WTC11 (cell line): ENCODE results near the gene FAM9B. TPM values are rescaled to one million over a fixed set of nuclear protein-coding genes. Genes with fewer than 3 reads are reported as not detected.

ENCODE experiments used
- ATAC-seq: fragments of 200-7000 bp; cut with Tn5 transposase; 2 replicates; pipeline ENCODE4 v1.10.0; 2021; ENCODE audit warnings: mild to moderate bottlenecking, moderate library complexity
- CTCF ChIA-PET: fragments of 300-600 bp; sonication (Branson Sonifier 250); formaldehyde crosslinking; loops from one replicate; lab custom pipeline; 2021; ENCODE audit warnings: antibody characterized with exemption; lab: Charles Lee
- POLR2A ChIA-PET: fragments of 350-600 bp; sonication (Branson Sonifier 250); formaldehyde crosslinking; loops from one replicate; lab custom pipeline; 2021; ENCODE audit warnings: antibody characterized with exemption; lab: Charles Lee
- DNase-seq: peaks from one replicate; pipeline ENCODE4 v3.0.0; 2021; ENCODE audit warnings: low spot score
- H3K27ac Mint-ChIP-seq: 2 replicates; pipeline ENCODE4 v1.8.0; 2021; ENCODE audit warnings: mixed read lengths
- H3K27me3 Mint-ChIP-seq: 2 replicates; pipeline ENCODE4 v1.8.0; 2021; ENCODE audit warnings: low read depth, mild to moderate bottlenecking, moderate library complexity, mixed read lengths
- H3K36me3 Mint-ChIP-seq: 2 replicates; pipeline ENCODE4 v1.8.0; 2021; ENCODE audit warnings: mixed read lengths
- H3K4me1 Mint-ChIP-seq: 2 replicates; pipeline ENCODE4 v1.8.0; 2022; ENCODE audit warnings: mixed read lengths
- H3K4me3 Mint-ChIP-seq: 2 replicates; pipeline ENCODE4 v1.8.0; 2021; ENCODE audit warnings: mild to moderate bottlenecking, moderate library complexity, mixed read lengths
- H3K9me3 Mint-ChIP-seq: 2 replicates; pipeline ENCODE4 v1.8.0; 2021; ENCODE audit warnings: mixed read lengths
- AR ChIP-seq: fragments of 250-450 bp; sonication (Bioruptor Pico); IDR thresholded peaks from 2 replicates; pipeline ENCODE4 v1.9.0; 2021; ENCODE audit warnings: mild to moderate bottlenecking
- ARID4B ChIP-seq: sonication (generic); formaldehyde crosslinking; IDR thresholded peaks from 2 replicates; pipeline ENCODE4 v1.8.0; 2023; ENCODE audit warnings: missing genetic modification reagents, mild to moderate bottlenecking, borderline replicate concordance
- ATF1 ChIP-seq: sonication (generic); formaldehyde crosslinking; IDR thresholded peaks from 2 replicates; pipeline ENCODE4 v1.8.1; 2023; ENCODE audit warnings: mild to moderate bottlenecking, moderate library complexity, missing genetic modification reagents
- ATF6 ChIP-seq: sonication (generic); formaldehyde crosslinking; IDR thresholded peaks from 2 replicates; pipeline ENCODE4 v1.8.1; 2023; ENCODE audit warnings: mild to moderate bottlenecking, missing genetic modification reagents
- CTCF ChIP-seq: fragments of 200-600 bp; IDR thresholded peaks from 2 replicates; pipeline ENCODE4 v1.8.0; 2022; ENCODE audit warnings: antibody characterized with exemption
- E2F1 ChIP-seq: sonication (generic); formaldehyde crosslinking; IDR thresholded peaks from 2 replicates; pipeline ENCODE4 v1.8.0; 2022; ENCODE audit warnings: mild to moderate bottlenecking, missing genetic modification reagents
- ELF4 ChIP-seq: sonication (generic); formaldehyde crosslinking; IDR thresholded peaks from 2 replicates; pipeline ENCODE4 v1.8.1; 2022; ENCODE audit warnings: low read depth, mild to moderate bottlenecking, moderate library complexity, missing genetic modification reagents
- EMX1 ChIP-seq: fragments of 250-450 bp; sonication (Bioruptor Pico); IDR thresholded peaks from 2 replicates; pipeline ENCODE4 v1.8.0; 2021; ENCODE audit warnings: mild to moderate bottlenecking
- ERG ChIP-seq: fragments of 250-450 bp; sonication (Bioruptor Pico); IDR thresholded peaks from 2 replicates; pipeline ENCODE4 v1.8.0; 2021; ENCODE audit warnings: mild to moderate bottlenecking
- ESRRA ChIP-seq: sonication (generic); formaldehyde crosslinking; IDR thresholded peaks from 2 replicates; pipeline ENCODE4 v1.8.1; 2022; ENCODE audit warnings: mild to moderate bottlenecking, missing genetic modification reagents, borderline replicate concordance
- ETV6 ChIP-seq: sonication (generic); formaldehyde crosslinking; IDR thresholded peaks from 2 replicates; pipeline ENCODE4 v1.8.1; 2022; ENCODE audit warnings: mild to moderate bottlenecking, missing genetic modification reagents
- FOXJ3 ChIP-seq: sonication (generic); formaldehyde crosslinking; IDR thresholded peaks from 2 replicates; pipeline ENCODE4 v1.9.0; 2021; ENCODE audit warnings: missing genetic modification reagents, mild to moderate bottlenecking, borderline replicate concordance
- HMGA2 ChIP-seq: fragments of 250-450 bp; sonication (Bioruptor Pico); IDR thresholded peaks from 2 replicates; pipeline ENCODE4 v1.4.0; 2021; ENCODE audit warnings: mild to moderate bottlenecking, moderate library complexity
- HMGXB4 ChIP-seq: sonication (generic); formaldehyde crosslinking; IDR thresholded peaks from 2 replicates; pipeline ENCODE4 v1.8.1; 2023; ENCODE audit warnings: mild to moderate bottlenecking, moderate library complexity, missing genetic modification reagents
- IRF2 ChIP-seq: sonication (generic); formaldehyde crosslinking; IDR thresholded peaks from 2 replicates; pipeline ENCODE4 v1.8.0; 2022; ENCODE audit warnings: low read depth, missing genetic modification reagents, borderline replicate concordance
- MXD4 ChIP-seq: fragments of 250-450 bp; sonication (Bioruptor Pico); IDR thresholded peaks from 2 replicates; pipeline ENCODE4 v1.8.0; 2021; ENCODE audit warnings: mild to moderate bottlenecking, moderate library complexity, borderline replicate concordance
- MYBL2 ChIP-seq: sonication (generic); formaldehyde crosslinking; IDR thresholded peaks from 2 replicates; pipeline ENCODE4 v1.8.1; 2023; ENCODE audit warnings: mild to moderate bottlenecking, moderate library complexity, missing genetic modification reagents
- SOX15 ChIP-seq: fragments of 250-450 bp; sonication (Bioruptor Pico); IDR thresholded peaks from 2 replicates; pipeline ENCODE4 v1.9.0; 2021; ENCODE audit warnings: mild to moderate bottlenecking
- ZNF121 ChIP-seq: sonication (generic); formaldehyde crosslinking; IDR thresholded peaks from 2 replicates; pipeline ENCODE4 v1.8.0; 2023; ENCODE audit warnings: missing genetic modification reagents
- ZNF416 ChIP-seq: fragments of 250-450 bp; sonication (Bioruptor Pico); IDR thresholded peaks from 2 replicates; pipeline ENCODE4 v1.9.0; 2021; ENCODE audit warnings: mild to moderate bottlenecking, inconsistent platforms
- total RNA-seq: library from RNA; stranded (reverse); gene quantifications from 3 replicates; pipeline ENCODE4 v1.2.3, GENCODE V29; 2021

The FAM9B gene
- total RNA-seq, 1 experiment from 2014 or later, result not detected

- TF ChIP-seq ARID4B (CRISPR knock-in tag) (no peak), HMGA2 (no peak), E2F1 (CRISPR knock-in tag) (no peak), FOXJ3 (CRISPR knock-in tag) (no peak), SOX15 (CRISPR knock-in tag) (no peak), CTCF (no peak), IRF2 (no peak), ETV6 (CRISPR knock-in tag) (no peak)
Measured at GRCh38 chrX:9003041-9003440, 30.9 kb downstream of the FAM9B start (continued).

GRCh38 chrX:8988446-8988845 is 45.5 kb downstream of the FAM9B start:
- no peak for TF ChIP-seq ELF4 (CRISPR knock-in tag)
- TF ChIP-seq AR (CRISPR knock-in tag), result no peak
- TF ChIP-seq ZNF416, result no peak
- TF ChIP-seq ATF6 (CRISPR knock-in tag), result no peak
- TF ChIP-seq ESRRA (CRISPR knock-in tag), result no peak
- no peak for TF ChIP-seq HMGXB4 (CRISPR knock-in tag)
- TF ChIP-seq ZNF121 (CRISPR knock-in tag), result no peak
- TF ChIP-seq MYBL2 (CRISPR knock-in tag), result no peak
- TF ChIP-seq MXD4, result no peak
- TF ChIP-seq ERG (CRISPR knock-in tag), result no peak
- TF ChIP-seq EMX1, result no peak
- no peak for TF ChIP-seq IRF2
- TF ChIP-seq ATF1 (CRISPR knock-in tag), result no peak
- ChIA-PET CTCF (no interaction called here), POLR2A (no interaction called here)
- ATAC-seq (no peak), DNase-seq (no peak)
- no peaks in the 10 kb centered on the region for H3K9me3 Mint-ChIP-seq
- peaks cover 5% of the 10 kb centered on the region for H3K4me1 Mint-ChIP-seq
- H3K4me3 Mint-ChIP-seq, result no peak overlapping the region
- no peaks in the 10 kb centered on the region for H3K36me3 Mint-ChIP-seq
- no peak overlapping the region for H3K27ac Mint-ChIP-seq
- H3K27me3 Mint-ChIP-seq, result no peaks in the 10 kb centered on the region
